Measurements from ENCODE around the gene ERO1A.

The ERO1A gene

DNA sequence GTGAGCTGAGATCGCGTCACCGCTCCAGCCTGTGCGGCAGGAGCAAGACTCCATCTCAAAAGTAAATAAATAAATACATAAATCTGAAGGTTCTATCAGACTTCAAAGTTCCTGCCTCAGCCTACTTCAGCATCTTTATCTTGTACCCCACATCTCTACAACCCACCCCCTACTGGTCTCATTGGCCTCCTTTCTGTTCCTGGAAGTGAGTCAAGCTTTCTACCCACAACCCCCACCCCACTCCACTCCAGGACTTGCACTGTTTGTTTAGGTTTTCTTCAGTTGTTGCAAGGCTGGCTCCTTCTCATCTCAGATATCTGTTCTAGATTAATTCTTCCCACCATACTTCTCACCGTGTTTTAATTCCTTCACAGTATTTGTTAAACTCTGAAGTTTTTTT lies 10.9 kb upstream of the ERO1A start:
- Histone ChIP-seq H3K4me1 (ENCODE audit: control insufficient read depth, insufficient read depth, low read length) (peaks cover 5% of the 10 kb centered on the region; the same call in 1 of the 2 replicates), H3K27ac (ENCODE audit: extremely low read depth, low read depth, low read length) (peak overlapping the region; percentile 75), H3K4me3 (ENCODE audit: low read depth, low read length) (no peak overlapping the region), H3K9me3 (ENCODE audit: control insufficient read depth, insufficient read depth, low read depth, low read length) (no peaks in the 10 kb centered on the region), H3K36me3 (ENCODE audit: control insufficient read depth in 2 of 2, insufficient read depth in 1 of 2, low read length in 2 of 2) (peaks cover 25 to 32% of the 10 kb centered on the region in 2 experiments)
- CTCF ChIA-PET: interaction anchor here (0.5 to 0.6 kb wide), 2 partner anchors 12 to 726 kb away, joined by 3 read pairs; no protein-coding TSS in a partner anchor
- TF ChIP-seq BCL11B (tag by site-specific recombination; IDR thresholded peaks at IDR 0.05; ENCODE audit: low read depth) (no peak), ZNF704 (tag by site-specific recombination; IDR thresholded peaks at IDR 0.05) (no peak), ZNF174 (tag by site-specific recombination; IDR thresholded peaks at IDR 0.05) (no peak), ZNF132 (tag by site-specific recombination; IDR thresholded peaks at IDR 0.05; ENCODE audit: borderline replicate concordance) (no peak), ZNF843 (tag by site-specific recombination; IDR thresholded peaks at IDR 0.05) (no peak), ZBTB7A (tag by site-specific recombination; IDR thresholded peaks at IDR 0.05; ENCODE audit: low read depth) (no peak), ZNF112 (tag by site-specific recombination; IDR thresholded peaks at IDR 0.05) (no peak), ZNF292 (tag by site-specific recombination; IDR thresholded peaks at IDR 0.05; ENCODE audit: borderline replicate concordance, low read depth) (no peak), ZFHX2 (tag by site-specific recombination; conservative IDR thresholded peaks at IDR 0.05) (0 out of 2 replicates have a peak, but pooled peaks have one; percentile 19), ZSCAN4 (tag by site-specific recombination; IDR thresholded peaks at IDR 0.05) (no peak), YY2 (tag by site-specific recombination; IDR thresholded peaks at IDR 0.05) (no peak), EGR2 (tag by site-specific recombination; IDR thresholded peaks at IDR 0.05; ENCODE audit: low read depth) (0 out of 2 replicates have a peak, but pooled peaks have one; percentile 40), ZNF518A (tag by site-specific recombination; conservative IDR thresholded peaks at IDR 0.05; ENCODE audit: low read depth) (no peak), ZNF350 (tag by site-specific recombination; IDR thresholded peaks at IDR 0.05) (no peak), ZNF16 (tag by site-specific recombination; IDR thresholded peaks at IDR 0.05; ENCODE audit: low read depth) (no peak), SP2 (tag by site-specific recombination; IDR thresholded peaks at IDR 0.05) (no peak)
- TF ChIP-seq, protein P1, sequence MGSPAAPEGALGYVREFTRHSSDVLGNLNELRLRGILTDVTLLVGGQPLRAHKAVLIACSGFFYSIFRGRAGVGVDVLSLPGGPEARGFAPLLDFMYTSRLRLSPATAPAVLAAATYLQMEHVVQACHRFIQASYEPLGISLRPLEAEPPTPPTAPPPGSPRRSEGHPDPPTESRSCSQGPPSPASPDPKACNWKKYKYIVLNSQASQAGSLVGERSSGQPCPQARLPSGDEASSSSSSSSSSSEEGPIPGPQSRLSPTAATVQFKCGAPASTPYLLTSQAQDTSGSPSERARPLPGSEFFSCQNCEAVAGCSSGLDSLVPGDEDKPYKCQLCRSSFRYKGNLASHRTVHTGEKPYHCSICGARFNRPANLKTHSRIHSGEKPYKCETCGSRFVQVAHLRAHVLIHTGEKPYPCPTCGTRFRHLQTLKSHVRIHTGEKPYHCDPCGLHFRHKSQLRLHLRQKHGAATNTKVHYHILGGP (tag by site-specific recombination; IDR thresholded peaks at IDR 0.05): no peak
- TF ChIP-seq, protein P2, sequence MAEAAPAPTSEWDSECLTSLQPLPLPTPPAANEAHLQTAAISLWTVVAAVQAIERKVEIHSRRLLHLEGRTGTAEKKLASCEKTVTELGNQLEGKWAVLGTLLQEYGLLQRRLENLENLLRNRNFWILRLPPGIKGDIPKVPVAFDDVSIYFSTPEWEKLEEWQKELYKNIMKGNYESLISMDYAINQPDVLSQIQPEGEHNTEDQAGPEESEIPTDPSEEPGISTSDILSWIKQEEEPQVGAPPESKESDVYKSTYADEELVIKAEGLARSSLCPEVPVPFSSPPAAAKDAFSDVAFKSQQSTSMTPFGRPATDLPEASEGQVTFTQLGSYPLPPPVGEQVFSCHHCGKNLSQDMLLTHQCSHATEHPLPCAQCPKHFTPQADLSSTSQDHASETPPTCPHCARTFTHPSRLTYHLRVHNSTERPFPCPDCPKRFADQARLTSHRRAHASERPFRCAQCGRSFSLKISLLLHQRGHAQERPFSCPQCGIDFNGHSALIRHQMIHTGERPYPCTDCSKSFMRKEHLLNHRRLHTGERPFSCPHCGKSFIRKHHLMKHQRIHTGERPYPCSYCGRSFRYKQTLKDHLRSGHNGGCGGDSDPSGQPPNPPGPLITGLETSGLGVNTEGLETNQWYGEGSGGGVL (tag by site-specific recombination; IDR thresholded peaks at IDR 0.05): peak; percentile 25; the same call in 1 of the 2 replicates
- POLR2A ChIA-PET: interaction anchor here (1.8 kb wide), 1 partner anchor 154 kb away, joined by 11 read pairs; the partner anchor contains the start of genes GPR137C and TXNDC16

All from HEK293 (cell line).